ENCODE data around the gene AGMO. TPM values are rescaled to one million over a fixed set of nuclear protein-coding genes. Genes with fewer than 3 reads are reported as not detected.

The AGMO gene
- total RNA-seq, 1 experiment from 2014 or later: not detected

DNA sequence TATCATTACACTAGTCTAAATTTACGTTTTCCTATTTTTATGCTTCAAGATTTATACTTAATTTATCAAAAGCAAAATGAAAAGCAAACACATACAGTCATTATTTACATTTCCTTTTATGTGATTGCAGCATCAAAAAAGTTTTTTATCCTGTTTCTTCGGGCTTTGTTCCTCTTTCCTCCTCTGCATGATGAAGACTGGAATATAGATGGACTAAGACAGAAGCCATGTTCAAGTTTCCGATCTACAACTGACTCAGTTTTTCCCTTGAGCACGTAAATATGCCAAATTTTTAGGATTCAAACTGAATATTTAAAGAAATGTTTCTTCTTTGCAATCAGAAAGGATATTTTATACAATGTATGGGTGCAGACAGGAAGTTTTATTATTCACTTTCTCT, 385.7 kb downstream of the AGMO start:
- Histone ChIP-seq H3K4me3 (ENCODE audit: low read depth in 2 of 2, low read length in 2 of 2) (no peak overlapping the region), H3K9me3 (ENCODE audit: control insufficient read depth, insufficient read depth, low read depth, low read length) (no peaks in the 10 kb centered on the region), H3K4me1 (ENCODE audit: control insufficient read depth, insufficient read depth, low read length) (no peaks in the 10 kb centered on the region), H3K27me3 (ENCODE audit: control insufficient read depth, insufficient read depth, low read length) (no peaks in the 10 kb centered on the region), H3K27ac (ENCODE audit: low read length) (no peak overlapping the region), H3K36me3 (ENCODE audit: control insufficient read depth, insufficient read depth, low read length) (no peaks in the 10 kb centered on the region)
- intact Hi-C loops (cut with micrococcal nuclease; ENCODE audit: unreplicated experiment): no loop called here
- in situ Hi-C loops (cut with HindIII; ENCODE audit: low pct_unique_long_range_greater_than_20kb, low sequenced_read_pairs): no loop called here
- no peak for ATAC-seq
- DNase-seq (ENCODE audit: low read depth, low spot score): no peak
- BruUV-seq (replicated peaks): no TSS peak
- CTCF ChIA-PET: no interaction called here
- POLR2A ChIA-PET: no interaction called here
- TF ChIP-seq SIN3A (IDR thresholded peaks at IDR 0.05; ENCODE audit: borderline replicate concordance, insufficient read depth, low read depth, low read length) (no peak), TCF7L2 (IDR thresholded peaks at IDR 0.05; ENCODE audit: low read depth, low read length) (no peak), POLR2AphosphoS5 (IDR thresholded peaks at IDR 0.05; ENCODE audit: low read depth, low read length) (no peak)
- TF ChIP-seq, protein P1, sequence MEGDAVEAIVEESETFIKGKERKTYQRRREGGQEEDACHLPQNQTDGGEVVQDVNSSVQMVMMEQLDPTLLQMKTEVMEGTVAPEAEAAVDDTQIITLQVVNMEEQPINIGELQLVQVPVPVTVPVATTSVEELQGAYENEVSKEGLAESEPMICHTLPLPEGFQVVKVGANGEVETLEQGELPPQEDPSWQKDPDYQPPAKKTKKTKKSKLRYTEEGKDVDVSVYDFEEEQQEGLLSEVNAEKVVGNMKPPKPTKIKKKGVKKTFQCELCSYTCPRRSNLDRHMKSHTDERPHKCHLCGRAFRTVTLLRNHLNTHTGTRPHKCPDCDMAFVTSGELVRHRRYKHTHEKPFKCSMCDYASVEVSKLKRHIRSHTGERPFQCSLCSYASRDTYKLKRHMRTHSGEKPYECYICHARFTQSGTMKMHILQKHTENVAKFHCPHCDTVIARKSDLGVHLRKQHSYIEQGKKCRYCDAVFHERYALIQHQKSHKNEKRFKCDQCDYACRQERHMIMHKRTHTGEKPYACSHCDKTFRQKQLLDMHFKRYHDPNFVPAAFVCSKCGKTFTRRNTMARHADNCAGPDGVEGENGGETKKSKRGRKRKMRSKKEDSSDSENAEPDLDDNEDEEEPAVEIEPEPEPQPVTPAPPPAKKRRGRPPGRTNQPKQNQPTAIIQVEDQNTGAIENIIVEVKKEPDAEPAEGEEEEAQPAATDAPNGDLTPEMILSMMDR (IDR thresholded peaks at IDR 0.05): no peak
- TF ChIP-seq, protein P2, sequence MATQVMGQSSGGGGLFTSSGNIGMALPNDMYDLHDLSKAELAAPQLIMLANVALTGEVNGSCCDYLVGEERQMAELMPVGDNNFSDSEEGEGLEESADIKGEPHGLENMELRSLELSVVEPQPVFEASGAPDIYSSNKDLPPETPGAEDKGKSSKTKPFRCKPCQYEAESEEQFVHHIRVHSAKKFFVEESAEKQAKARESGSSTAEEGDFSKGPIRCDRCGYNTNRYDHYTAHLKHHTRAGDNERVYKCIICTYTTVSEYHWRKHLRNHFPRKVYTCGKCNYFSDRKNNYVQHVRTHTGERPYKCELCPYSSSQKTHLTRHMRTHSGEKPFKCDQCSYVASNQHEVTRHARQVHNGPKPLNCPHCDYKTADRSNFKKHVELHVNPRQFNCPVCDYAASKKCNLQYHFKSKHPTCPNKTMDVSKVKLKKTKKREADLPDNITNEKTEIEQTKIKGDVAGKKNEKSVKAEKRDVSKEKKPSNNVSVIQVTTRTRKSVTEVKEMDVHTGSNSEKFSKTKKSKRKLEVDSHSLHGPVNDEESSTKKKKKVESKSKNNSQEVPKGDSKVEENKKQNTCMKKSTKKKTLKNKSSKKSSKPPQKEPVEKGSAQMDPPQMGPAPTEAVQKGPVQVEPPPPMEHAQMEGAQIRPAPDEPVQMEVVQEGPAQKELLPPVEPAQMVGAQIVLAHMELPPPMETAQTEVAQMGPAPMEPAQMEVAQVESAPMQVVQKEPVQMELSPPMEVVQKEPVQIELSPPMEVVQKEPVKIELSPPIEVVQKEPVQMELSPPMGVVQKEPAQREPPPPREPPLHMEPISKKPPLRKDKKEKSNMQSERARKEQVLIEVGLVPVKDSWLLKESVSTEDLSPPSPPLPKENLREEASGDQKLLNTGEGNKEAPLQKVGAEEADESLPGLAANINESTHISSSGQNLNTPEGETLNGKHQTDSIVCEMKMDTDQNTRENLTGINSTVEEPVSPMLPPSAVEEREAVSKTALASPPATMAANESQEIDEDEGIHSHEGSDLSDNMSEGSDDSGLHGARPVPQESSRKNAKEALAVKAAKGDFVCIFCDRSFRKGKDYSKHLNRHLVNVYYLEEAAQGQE (IDR thresholded peaks at IDR 0.05; ENCODE audit: insufficient read depth in 1 of 2, low read depth in 2 of 2, low read length in 1 of 2): no peak

DNA sequence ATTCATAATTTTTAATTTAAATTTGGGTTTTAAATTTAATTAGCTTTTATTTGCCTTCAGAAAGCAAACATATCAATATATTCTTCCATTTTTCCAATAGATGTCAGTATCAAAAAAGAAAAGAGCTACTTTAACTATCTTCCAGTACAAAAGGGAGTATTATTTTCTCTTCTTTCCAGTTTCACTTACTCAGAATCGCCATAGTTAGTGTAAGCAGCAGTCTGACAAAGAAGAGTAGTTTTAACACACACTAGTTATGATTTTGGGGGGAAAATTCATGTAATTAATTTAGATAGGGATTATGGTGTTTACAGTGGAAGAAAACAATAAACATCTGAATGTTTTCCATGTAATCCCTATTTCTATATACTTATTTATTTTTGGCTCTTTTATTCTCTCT, 386.7 kb downstream of the AGMO start:
- intact Hi-C loops (cut with micrococcal nuclease; ENCODE audit: unreplicated experiment): no loop called here
- CTCF ChIA-PET: no interaction called here
- no TSS peak for BruUV-seq (replicated peaks)

More for the DNA sequence above, 386.7 kb downstream of the AGMO start:
- Histone ChIP-seq H3K9me3 (ENCODE audit: control insufficient read depth, insufficient read depth, low read depth, low read length) (no peaks in the 10 kb centered on the region), H3K27me3 (ENCODE audit: control insufficient read depth, insufficient read depth, low read length) (no peaks in the 10 kb centered on the region), H3K27ac (ENCODE audit: low read length) (no peak overlapping the region), H3K4me1 (ENCODE audit: control insufficient read depth, insufficient read depth, low read length) (no peaks in the 10 kb centered on the region), H3K36me3 (ENCODE audit: control insufficient read depth, insufficient read depth, low read length) (no peaks in the 10 kb centered on the region), H3K4me3 (ENCODE audit: low read depth in 2 of 2, low read length in 2 of 2) (no peak overlapping the region)
- no peak for DNase-seq (ENCODE audit: low read depth, low spot score)
- TF ChIP-seq POLR2AphosphoS5 (IDR thresholded peaks at IDR 0.05; ENCODE audit: low read depth, low read length) (no peak), SIN3A (IDR thresholded peaks at IDR 0.05; ENCODE audit: borderline replicate concordance, insufficient read depth, low read depth, low read length) (no peak), TCF7L2 (IDR thresholded peaks at IDR 0.05; ENCODE audit: low read depth, low read length) (no peak)
- TF ChIP-seq, protein P1 (IDR thresholded peaks at IDR 0.05): no peak
- TF ChIP-seq, protein P2 (IDR thresholded peaks at IDR 0.05; ENCODE audit: insufficient read depth in 1 of 2, low read depth in 2 of 2, low read length in 1 of 2): no peak
- POLR2A ChIA-PET: no interaction called here
- in situ Hi-C loops (cut with HindIII; ENCODE audit: low pct_unique_long_range_greater_than_20kb, low sequenced_read_pairs): no loop called here
- ATAC-seq: no peak

Data from Panc1 (cell line).